PC-9 (cell line): ENCODE results near the gene ZMIZ1. TPM values are rescaled to one million over a fixed set of nuclear protein-coding genes. Genes with fewer than 3 reads are reported as not detected.

Experiments
- BruUV-seq: library from RNA; stranded (reverse); fragments of 400-500 nt; replicated peaks from 2 replicates; lab custom pipeline; 2021; lab: Mats Ljungman, UMichigan
- CTCF ChIA-PET: fragments of 300-600 bp; sonication (Branson Sonifier 250); formaldehyde crosslinking; loops from one replicate; lab custom pipeline; 2022; ENCODE audit warnings: antibody characterized with exemption; lab: Charles Lee
- POLR2A ChIA-PET: fragments of 300-600 bp; sonication (Branson Sonifier 250); formaldehyde crosslinking; loops from one replicate; lab custom pipeline; 2022; ENCODE audit warnings: antibody characterized with exemption; ENCODE audit not compliant: unreplicated experiment; lab: Charles Lee
- DNase-seq, 2 experiments: peaks; one replicate each; pipeline versions ENCODE4 v3.0.0 to v3.0.0-alpha.2; 2015 to 2022; ENCODE audit warnings: mixed read lengths in 1 of 2
- H2AFZ ChIP-seq: fragments of 200-600 bp; sonication (generic); 2 replicates; pipeline ENCODE4 v1.8.1; 2017; ENCODE audit warnings: antibody characterized with exemption
- H3F3A ChIP-seq: fragments of 200-600 bp; sonication (generic); 2 replicates; pipeline ENCODE4 v1.8.1; 2017; ENCODE audit warnings: antibody characterized with exemption, mild to moderate bottlenecking, low read depth; ENCODE audit not compliant: insufficient read depth
- H3K27ac ChIP-seq: fragments of 200-600 bp; sonication (generic); 2 replicates; pipeline ENCODE4 v1.6.1; 2016; ENCODE audit warnings: mixed run types
- H3K27me3 ChIP-seq: fragments of 200-600 bp; sonication (generic); 2 replicates; pipeline ENCODE4 v1.6.1; 2016; ENCODE audit warnings: low read depth, mixed run types; ENCODE audit not compliant: insufficient read depth
- H3K36me3 ChIP-seq: fragments of 200-600 bp; sonication (generic); 2 replicates; pipeline ENCODE4 v1.6.1; 2016; ENCODE audit warnings: low read depth, mixed run types
- H3K4me1 ChIP-seq: fragments of 200-600 bp; sonication (generic); replicated peaks from 2 replicates; pipeline ENCODE4 v1.6.1; 2016; ENCODE audit warnings: mixed run types; ENCODE audit not compliant: insufficient read depth
- H3K4me2 ChIP-seq: fragments of 200-600 bp; sonication (generic); 2 replicates; pipeline ENCODE4 v1.6.1; 2017; ENCODE audit warnings: mixed run types
- H3K4me3 ChIP-seq: fragments of 200-600 bp; sonication (generic); 2 replicates; pipeline ENCODE4 v1.6.1; 2016; ENCODE audit warnings: mixed run types
- H3K79me2 ChIP-seq: fragments of 200-600 bp; sonication (generic); 2 replicates; pipeline ENCODE4 v1.6.1; 2017; ENCODE audit warnings: low read depth, mixed run types
- H3K9me2 ChIP-seq: fragments of 200-600 bp; sonication (generic); 2 replicates; pipeline ENCODE4 v1.8.1; 2017; ENCODE audit warnings: mild to moderate bottlenecking; ENCODE audit not compliant: insufficient read depth
- H3K9me3 ChIP-seq: fragments of 200-600 bp; sonication (generic); 2 replicates; pipeline ENCODE4 v1.8.1; 2016; ENCODE audit warnings: low read depth; ENCODE audit not compliant: insufficient read depth
- H4K20me1 ChIP-seq: fragments of 200-600 bp; sonication (generic); 2 replicates; pipeline ENCODE4 v1.8.1; 2017; ENCODE audit not compliant: insufficient read depth
- EZH2 ChIP-seq: fragments of 200-600 bp; sonication (generic); IDR thresholded peaks from 2 replicates; pipeline ENCODE4 v1.8.0; 2017; ENCODE audit warnings: antibody characterized with exemption, low read depth
- intact Hi-C: fragments of 100-400 bp; cut with micrococcal nuclease; formaldehyde crosslinking; loops from one replicate; pipeline ENCODE4 v1.10.0; 2022; ENCODE audit not compliant: unreplicated experiment
- total RNA-seq: library from RNA; stranded (reverse); gene quantifications from 2 replicates; pipeline ENCODE4 v1.2.3, GENCODE V29; 2021
- TF ChIP-seq, protein P1 (sequence below): fragments of 200-600 bp; sonication (generic); conservative IDR thresholded peaks from 2 replicates; pipeline ENCODE4 v1.6.1; 2017; ENCODE audit warnings: mixed run types, antibody characterized with exemption, mild to moderate bottlenecking, moderate library complexity

ZMIZ1 gene
- total RNA-seq, 1 experiment from 2014 or later, result 47.6 TPM

- H3K36me3 ChIP-seq, result no peaks in the 10 kb centered on the region
- peaks cover 10% of the 10 kb centered on the region; the same call in 1 of the 2 replicates for H3F3A ChIP-seq
- H3K27ac ChIP-seq, result no peak overlapping the region
- no peaks in the 10 kb centered on the region for H3K9me3 ChIP-seq
- H3K4me2 ChIP-seq, result no peak overlapping the region
- BruUV-seq, result no TSS peak
- no peaks in the 10 kb centered on the region for H3K9me2 ChIP-seq
- intact Hi-C loops, result no loop called here
- no peak overlapping the region for H3K4me3 ChIP-seq
- DNase-seq, result no peak
- POLR2A ChIA-PET, result no interaction called here
- H4K20me1 ChIP-seq, result peaks cover 93% of the 10 kb centered on the region
- H3K79me2 ChIP-seq, result peaks cover 92% of the 10 kb centered on the region
- peaks cover 10% of the 10 kb centered on the region for H3K4me1 ChIP-seq
- no peak overlapping the region for H2AFZ ChIP-seq
- no peak for TF ChIP-seq EZH2
- CTCF ChIA-PET, result no interaction called here
- H3K27me3 ChIP-seq, result no peaks in the 10 kb centered on the region
Observed at GRCh38 chr10:79096514-79096913, 27.7 kb downstream of the ZMIZ1 start.

DNA sequence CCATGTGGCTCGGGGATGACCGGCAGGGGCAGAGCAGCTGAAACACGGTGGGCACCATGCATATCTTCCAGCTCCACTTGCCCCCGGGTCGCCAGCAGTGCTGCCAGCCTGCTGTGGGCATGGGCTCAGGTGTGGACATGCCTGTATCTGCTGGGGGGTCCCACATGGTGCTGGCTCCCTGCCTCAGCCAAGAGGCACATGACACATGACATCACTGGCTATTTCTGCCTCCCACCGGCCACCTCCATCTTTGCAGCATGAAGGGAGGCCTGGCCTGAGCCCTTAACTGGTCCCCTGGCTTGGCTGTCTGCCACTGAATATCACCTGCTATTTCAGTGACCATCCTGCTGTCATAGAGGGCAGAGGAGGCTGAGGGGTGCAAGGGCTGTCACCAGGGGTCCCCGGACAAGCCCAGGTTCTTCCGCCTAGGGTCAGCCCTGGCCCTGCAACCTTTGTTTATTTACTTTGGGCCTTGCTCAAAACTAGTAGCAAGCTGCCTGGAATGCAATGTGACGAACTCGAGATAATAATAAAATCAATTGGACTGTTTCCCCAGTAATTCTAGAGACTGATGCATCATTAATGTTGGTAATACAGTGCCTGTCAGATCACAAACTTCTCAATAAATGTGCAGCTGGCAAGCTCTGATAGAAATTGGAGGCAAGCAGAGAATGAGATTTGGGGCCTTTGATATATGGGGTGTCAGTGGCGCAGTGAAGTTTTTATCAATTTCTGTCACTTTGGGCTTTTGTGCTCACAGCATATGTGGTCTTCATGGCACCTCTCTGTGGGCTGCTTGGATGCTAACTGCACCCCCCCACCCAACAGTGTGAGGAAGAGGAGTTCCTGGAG is 28.5 kb downstream of the ZMIZ1 start:
- Histone ChIP-seq H3K36me3 (no peaks in the 10 kb centered on the region), H3K4me3 (no peak overlapping the region), H3K9me2 (no peaks in the 10 kb centered on the region), H3F3A (peaks cover 10% of the 10 kb centered on the region; the same call in 1 of the 2 replicates), H3K4me2 (no peak overlapping the region), H3K79me2 (peaks cover 91% of the 10 kb centered on the region), H3K4me1 (peaks cover 10% of the 10 kb centered on the region), H4K20me1 (peaks cover 93% of the 10 kb centered on the region), H2AFZ (no peak overlapping the region), H3K27ac (no peak overlapping the region), H3K27me3 (no peaks in the 10 kb centered on the region), H3K9me3 (no peaks in the 10 kb centered on the region)
- DNase-seq, result no peak
- BruUV-seq, result no TSS peak
- ChIA-PET CTCF (no interaction called here), POLR2A (no interaction called here)
- intact Hi-C loops, result no loop called here
- TF ChIP-seq, protein P1, sequence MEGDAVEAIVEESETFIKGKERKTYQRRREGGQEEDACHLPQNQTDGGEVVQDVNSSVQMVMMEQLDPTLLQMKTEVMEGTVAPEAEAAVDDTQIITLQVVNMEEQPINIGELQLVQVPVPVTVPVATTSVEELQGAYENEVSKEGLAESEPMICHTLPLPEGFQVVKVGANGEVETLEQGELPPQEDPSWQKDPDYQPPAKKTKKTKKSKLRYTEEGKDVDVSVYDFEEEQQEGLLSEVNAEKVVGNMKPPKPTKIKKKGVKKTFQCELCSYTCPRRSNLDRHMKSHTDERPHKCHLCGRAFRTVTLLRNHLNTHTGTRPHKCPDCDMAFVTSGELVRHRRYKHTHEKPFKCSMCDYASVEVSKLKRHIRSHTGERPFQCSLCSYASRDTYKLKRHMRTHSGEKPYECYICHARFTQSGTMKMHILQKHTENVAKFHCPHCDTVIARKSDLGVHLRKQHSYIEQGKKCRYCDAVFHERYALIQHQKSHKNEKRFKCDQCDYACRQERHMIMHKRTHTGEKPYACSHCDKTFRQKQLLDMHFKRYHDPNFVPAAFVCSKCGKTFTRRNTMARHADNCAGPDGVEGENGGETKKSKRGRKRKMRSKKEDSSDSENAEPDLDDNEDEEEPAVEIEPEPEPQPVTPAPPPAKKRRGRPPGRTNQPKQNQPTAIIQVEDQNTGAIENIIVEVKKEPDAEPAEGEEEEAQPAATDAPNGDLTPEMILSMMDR, result no peak
- TF ChIP-seq EZH2, result no peak

GRCh38 chr10:79098061-79098460 is 29.3 kb downstream of the ZMIZ1 start:
- no peak overlapping the region for H3K4me3 ChIP-seq
- H3K27me3 ChIP-seq, result no peaks in the 10 kb centered on the region
- peaks cover 92% of the 10 kb centered on the region for H3K79me2 ChIP-seq
- no peaks in the 10 kb centered on the region for H3K36me3 ChIP-seq
- H4K20me1 ChIP-seq, result peaks cover 93% of the 10 kb centered on the region
- H3F3A ChIP-seq, result peaks cover 10% of the 10 kb centered on the region; the same call in 1 of the 2 replicates
- H3K4me2 ChIP-seq, result no peak overlapping the region
- no peak overlapping the region for H2AFZ ChIP-seq
- peaks cover 10% of the 10 kb centered on the region for H3K4me1 ChIP-seq
- CTCF ChIA-PET, result no interaction called here
- H3K9me2 ChIP-seq, result no peaks in the 10 kb centered on the region
- no TSS peak for BruUV-seq
- H3K9me3 ChIP-seq, result no peaks in the 10 kb centered on the region
- intact Hi-C loops, result no loop called here
- TF ChIP-seq EZH2, result no peak
- TF ChIP-seq, protein P1, result no peak
- DNase-seq, result no peak
- H3K27ac ChIP-seq, result no peak overlapping the region
- POLR2A ChIA-PET, result no interaction called here
